Mesodermal cell (in vitro differentiated cells): ENCODE results near the gene LGALS8.

Experiments
- H3K27ac ChIP-seq: 2 replicates; pipeline ENCODE4 v1.7.0; 2013; ENCODE audit warnings: mild to moderate bottlenecking, low read depth, low read length, moderate library complexity; ENCODE audit not compliant: severe bottlenecking
- H3K36me3 ChIP-seq: 2 replicates; pipeline ENCODE4 v1.7.1; 2013; ENCODE audit warnings: mild to moderate bottlenecking, low read length, moderate library complexity; ENCODE audit not compliant: control insufficient read depth, insufficient read depth
- H3K4me1 ChIP-seq: one replicate; pipeline ENCODE4 v1.7.1; 2013; ENCODE audit warnings: mild to moderate bottlenecking, low read length; ENCODE audit not compliant: insufficient read depth, control insufficient read depth, poor library complexity, severe bottlenecking
- H3K4me3 ChIP-seq: 2 replicates; pipeline ENCODE4 v1.7.0; 2013; ENCODE audit warnings: low read length, control low read depth, mild to moderate bottlenecking; ENCODE audit not compliant: insufficient read depth, poor library complexity, severe bottlenecking; ENCODE audit errors: extremely low read depth
- H3K9me3 ChIP-seq: 2 replicates; pipeline ENCODE4 v1.7.1; 2013; ENCODE audit warnings: mild to moderate bottlenecking, low read length, moderate library complexity; ENCODE audit not compliant: control insufficient read depth
- WGBS, 2 experiments: methylation state at CpG; one replicate each; pipeline ENCODE4 v1.1.5; 2013; ENCODE audit warnings: missing lambda C conversion rate in 2 of 2; ENCODE audit not compliant: insufficient coverage in 2 of 2; 5-methylcytosine and 5-hydroxymethylcytosine counted together

LGALS8 gene

DNA sequence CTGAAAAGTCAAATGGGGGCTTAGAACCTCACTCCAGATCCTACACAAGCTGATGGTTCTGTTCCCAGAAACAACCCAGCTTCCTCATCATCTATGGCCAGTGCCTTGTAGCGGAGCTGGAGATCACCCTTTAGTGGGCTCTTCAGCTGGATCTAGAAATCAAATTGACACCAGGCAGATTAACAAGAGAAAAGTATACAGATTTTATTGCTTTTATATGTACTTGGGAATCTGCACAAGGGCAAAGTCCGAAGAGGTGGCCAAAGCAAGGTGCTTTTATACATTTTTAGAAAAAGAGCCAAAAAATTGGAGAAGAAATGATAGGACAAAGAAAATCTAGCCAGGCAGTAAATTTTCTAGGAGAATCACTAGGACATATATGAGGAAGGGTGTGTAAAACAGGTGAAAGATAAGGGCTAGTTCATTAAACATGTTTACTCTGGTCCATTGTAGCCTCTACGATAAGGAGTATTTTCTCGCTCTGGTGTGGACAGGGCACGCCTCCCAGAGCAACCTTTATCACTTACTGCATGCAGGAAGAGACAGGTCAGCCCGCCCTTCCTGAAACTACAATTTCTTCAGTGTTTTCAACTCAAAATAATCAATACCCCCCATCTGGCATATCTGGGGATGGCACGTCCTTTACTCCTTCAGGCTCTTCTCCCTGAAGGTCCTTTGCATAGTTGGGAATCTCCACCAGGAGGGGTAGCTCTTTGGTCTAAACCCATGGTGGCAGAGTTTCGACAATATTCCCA, 14.0 kb upstream of the LGALS8 start:
- Histone ChIP-seq H3K9me3 (no peaks in the 10 kb centered on the region), H3K36me3 (no peaks in the 10 kb centered on the region), H3K4me3 (no peak overlapping the region), H3K27ac (no peak overlapping the region), H3K4me1 (no peaks in the 10 kb centered on the region)
- 86 to 90% methylated on average over 6 of the region's 8 CpGs for WGBS, 2 experiments

DNA sequence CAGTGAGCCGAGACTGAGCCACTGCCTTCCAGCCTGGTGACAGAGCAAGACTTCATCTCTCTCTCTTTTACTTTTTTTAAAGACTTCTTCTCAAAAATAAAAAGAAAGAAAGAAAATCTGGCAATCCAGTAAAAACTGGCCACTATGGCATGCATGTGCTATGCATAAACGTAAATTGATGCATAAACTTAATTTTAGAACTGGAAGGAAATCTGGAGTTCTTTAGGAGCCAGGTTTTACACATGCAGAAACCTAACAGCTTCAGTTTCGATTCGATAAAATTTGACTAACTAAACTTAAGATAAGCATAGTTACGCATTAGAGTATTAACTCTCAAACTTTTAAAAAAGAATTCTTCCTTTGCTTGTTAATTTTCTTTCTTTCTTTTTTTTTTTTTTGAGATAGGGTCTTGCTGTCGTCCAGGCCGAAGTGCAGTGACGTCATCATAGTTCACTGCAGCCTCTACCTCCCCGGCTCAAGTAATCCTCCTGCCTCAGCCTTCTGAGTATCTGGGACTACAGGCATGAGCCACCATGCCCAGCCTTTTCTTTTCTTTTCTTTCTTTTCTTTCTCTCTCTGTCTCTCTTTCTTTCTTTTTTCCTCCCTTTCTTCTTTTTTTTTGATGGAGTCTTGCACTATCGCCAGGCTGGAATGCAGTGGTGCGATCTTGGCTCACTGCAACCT, 11.9 kb upstream of the LGALS8 start:
- no peaks in the 10 kb centered on the region for H3K4me1 ChIP-seq
- WGBS, 2 experiments = 82 to 89% methylated on average over 7 to 8 of the region's 11 CpGs
- H3K4me3 ChIP-seq = no peak overlapping the region

DNA sequence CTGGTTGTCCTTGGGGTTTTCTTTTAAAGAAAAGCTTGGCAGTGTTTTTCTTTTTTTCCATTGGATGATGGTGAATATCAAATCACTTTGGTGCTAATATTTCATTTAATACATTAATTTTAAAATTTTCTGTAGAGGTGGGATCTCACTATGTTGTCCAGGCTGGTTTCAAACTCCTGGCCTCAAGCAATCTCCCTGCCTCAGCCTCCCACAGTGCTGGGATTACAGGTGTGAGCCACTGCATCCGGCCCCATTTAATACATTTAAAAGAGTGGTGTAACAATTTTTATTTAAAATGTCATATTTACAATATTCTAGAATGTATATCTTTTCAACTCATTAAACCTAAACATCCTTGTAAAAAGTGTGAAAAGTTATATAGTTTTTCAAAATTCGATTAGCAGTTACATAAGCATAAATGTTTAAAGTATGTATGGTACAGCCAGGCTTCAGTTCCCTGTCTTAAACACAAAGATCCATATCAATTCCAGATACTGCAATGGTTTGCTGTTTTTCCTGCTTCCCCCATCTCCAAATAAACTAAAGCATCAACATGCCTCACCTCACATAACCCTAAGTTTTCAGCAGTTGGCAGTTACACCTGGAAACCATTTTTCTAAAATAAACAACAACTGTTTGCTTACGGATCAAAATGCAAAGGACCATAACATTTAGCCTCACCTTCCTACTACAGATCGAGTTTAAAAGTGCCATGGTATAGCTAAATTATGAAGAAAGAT, 8.9 kb upstream of the LGALS8 start:
- Histone ChIP-seq H3K27ac (no peak overlapping the region), H3K9me3 (no peaks in the 10 kb centered on the region), H3K36me3 (no peaks in the 10 kb centered on the region), H3K4me1 (no peaks in the 10 kb centered on the region), H3K4me3 (no peak overlapping the region)
- no CpG with 5 or more reads among the region's 4 CpGs for WGBS, 2 experiments

More for the DNA sequence above, 11.9 kb upstream of the LGALS8 start:
- no peaks in the 10 kb centered on the region for H3K9me3 ChIP-seq
- H3K36me3 ChIP-seq = no peaks in the 10 kb centered on the region
- H3K27ac ChIP-seq = no peak overlapping the region

DNA sequence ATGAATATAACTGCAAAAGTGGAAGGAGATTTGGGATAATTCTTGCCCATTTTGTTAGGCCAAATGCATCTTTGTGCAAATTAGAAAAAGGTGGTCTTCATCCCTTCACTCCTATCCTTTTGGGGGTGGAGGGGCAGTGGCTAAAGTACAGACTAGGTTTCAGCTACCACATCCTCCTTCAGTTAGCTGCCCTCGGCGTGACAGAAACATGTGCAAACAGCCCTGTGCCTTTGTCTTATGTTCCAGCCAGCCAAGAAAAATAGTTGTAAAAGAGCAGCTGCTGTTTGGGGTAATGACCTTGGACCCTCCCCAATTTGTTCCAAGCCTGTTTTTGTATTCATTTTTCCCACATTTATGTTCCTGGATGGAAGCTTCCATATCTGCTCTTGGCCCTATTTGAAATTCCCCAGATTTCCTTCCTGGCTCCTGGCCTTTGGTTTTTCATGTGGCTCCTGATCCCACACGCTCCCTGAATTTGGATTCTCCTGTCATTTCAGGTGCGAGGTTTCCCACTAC, 8.3 kb upstream of the LGALS8 start:
- no peaks in the 10 kb centered on the region for H3K4me1 ChIP-seq
- no peaks in the 10 kb centered on the region for H3K36me3 ChIP-seq
- H3K27ac ChIP-seq = no peak overlapping the region
- no peaks in the 10 kb centered on the region for H3K9me3 ChIP-seq
- WGBS, 2 experiments = 94 to 100% methylated on average over 2 of the region's 4 CpGs
- no peak overlapping the region for H3K4me3 ChIP-seq

DNA sequence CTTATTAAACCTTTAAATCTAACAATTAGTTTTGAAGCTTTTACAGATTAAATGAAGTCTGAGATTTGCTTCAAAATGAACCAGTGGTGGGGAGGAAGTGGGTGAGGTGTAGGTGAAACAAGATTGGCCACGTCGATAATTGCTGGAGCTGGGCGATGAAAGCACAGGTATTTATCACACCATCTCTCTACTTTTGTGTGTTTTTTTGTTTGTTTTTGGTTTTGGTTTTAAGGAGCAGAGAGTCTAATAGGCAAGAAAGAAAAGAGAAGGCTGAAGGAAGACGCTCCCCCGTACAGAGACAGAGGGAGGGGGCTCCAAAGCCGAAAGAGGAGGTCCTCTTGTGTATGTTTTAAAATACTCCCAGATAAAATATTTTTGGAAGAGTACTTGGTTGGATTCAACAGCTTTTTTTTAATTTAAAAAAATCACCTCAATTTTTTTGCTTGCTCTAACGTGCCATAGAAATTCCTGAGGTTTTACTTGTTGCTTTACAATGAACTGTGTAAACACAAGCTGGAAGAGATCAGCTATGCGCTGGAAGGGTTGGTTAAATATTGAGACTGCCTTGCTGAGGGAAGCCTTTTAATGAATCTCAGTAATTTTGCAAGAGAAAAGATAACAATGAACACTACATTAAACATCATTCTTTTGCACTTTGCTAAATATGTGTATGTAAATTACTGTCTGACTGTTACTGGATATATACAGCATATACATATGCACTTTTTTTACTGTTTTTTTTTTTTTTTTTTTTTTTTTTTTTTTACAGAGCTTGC, 6.7 kb upstream of the LGALS8 start:
- H3K36me3 ChIP-seq = no peaks in the 10 kb centered on the region
- no peaks in the 10 kb centered on the region for H3K9me3 ChIP-seq
- no peak overlapping the region for H3K27ac ChIP-seq
- WGBS, 2 experiments = 50 to 80% methylated on average over 1 of the region's 8 CpGs
- no peak overlapping the region for H3K4me3 ChIP-seq
- no peaks in the 10 kb centered on the region for H3K4me1 ChIP-seq

DNA sequence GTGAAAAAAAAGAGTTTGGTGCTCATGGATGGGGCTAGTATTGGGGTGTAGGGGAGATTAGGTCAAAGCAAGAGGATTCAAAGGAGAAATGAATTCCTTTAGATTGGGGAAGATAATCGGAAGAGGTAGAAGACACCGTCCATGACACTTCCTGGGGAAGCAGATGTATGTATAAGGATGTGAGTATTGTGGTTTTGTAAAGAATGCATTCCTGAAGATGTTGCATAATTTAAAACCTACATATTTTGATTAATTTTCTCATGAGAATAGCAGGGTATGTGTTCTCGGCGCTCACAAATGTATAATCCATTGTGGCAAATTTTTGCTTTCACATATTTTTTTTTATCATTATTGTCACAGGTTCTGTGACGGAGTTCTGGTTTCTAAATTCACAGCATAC, 5.5 kb upstream of the LGALS8 start:
- 93 to 100% methylated on average over 2 to 4 of the region's 5 CpGs for WGBS, 2 experiments
- no peak overlapping the region for H3K27ac ChIP-seq
- no peaks in the 10 kb centered on the region for H3K36me3 ChIP-seq
- no peak overlapping the region for H3K4me3 ChIP-seq
- no peaks in the 10 kb centered on the region for H3K4me1 ChIP-seq
- no peaks in the 10 kb centered on the region for H3K9me3 ChIP-seq

DNA sequence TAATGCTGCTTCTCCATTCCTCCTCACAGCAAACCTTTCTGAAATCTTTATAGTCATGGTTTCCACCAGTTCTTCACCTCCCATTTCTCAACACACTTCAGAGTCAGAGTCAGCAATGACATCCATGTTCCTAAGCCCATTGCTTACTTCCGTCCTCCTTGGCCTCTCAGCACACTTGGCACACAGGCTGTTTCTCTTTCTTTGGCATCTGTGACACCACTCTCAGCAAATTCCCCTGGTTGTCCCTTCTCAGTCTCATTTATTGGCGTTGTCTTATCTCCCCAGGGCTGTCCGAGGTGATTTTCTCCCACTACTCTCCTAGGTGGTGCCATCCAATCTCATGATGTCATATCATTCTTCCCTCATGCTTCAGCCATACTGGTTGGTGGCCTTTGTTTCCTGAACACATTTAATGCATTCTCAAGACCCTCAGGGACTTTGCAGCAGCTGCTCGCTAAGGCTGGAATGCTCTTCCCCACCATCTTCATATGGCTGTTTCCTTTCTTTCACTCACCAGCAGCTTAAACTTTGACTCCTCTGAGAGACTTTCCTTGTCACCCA, 3.3 kb upstream of the LGALS8 start:
- no peaks in the 10 kb centered on the region for H3K36me3 ChIP-seq
- H3K27ac ChIP-seq = no peak overlapping the region
- H3K4me1 ChIP-seq = no peaks in the 10 kb centered on the region
- H3K9me3 ChIP-seq = no peaks in the 10 kb centered on the region
- no peak overlapping the region for H3K4me3 ChIP-seq
- 92 to 93% methylated on average over 4 of the region's 4 CpGs for WGBS, 2 experiments

DNA sequence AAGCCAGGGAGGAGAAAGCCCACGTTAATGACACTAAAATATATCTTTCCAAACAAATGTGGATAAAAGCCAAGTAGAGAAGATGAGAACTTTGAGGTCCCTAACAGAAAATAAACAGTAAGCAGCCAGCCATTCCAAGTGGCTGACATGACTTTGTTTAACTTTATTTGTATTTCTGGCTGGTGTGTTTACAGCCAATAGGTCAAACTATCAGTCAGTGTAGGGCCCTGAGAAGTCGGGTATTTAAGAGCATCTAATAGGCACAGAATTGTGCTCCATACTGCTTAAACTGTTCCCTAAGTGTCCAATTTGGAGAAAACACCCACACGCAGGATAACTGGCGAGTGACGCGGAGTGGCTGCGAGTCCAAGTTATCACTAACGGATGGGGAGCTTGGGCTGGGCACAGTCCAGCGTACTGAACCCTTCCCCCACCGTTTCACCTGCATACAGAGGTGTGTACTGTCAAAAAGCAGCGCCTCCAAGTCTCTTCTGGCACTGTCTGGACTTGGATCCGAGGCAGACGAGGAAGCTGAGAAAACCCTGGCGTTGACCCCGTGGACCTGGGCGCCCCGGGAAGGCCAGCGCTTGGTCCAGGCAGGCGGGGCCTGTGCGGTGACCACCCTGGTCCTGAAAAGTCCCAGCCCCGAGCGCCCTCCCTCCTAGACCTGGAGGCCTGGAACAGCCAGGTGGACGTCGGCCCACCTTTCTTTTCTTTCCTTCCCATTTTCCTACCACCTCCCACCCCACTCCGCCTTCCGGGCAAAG, 662 bp upstream of the LGALS8 start:
- peaks cover 4% of the 10 kb centered on the region for H3K4me1 ChIP-seq
- no peak overlapping the region for H3K27ac ChIP-seq
- peak overlapping the region; percentile 73 for H3K4me3 ChIP-seq
- WGBS, 2 experiments = 89 to 93% methylated on average over 19 to 25 of the region's 26 CpGs
- no peaks in the 10 kb centered on the region for H3K9me3 ChIP-seq
- peaks cover 11% of the 10 kb centered on the region for H3K36me3 ChIP-seq

DNA sequence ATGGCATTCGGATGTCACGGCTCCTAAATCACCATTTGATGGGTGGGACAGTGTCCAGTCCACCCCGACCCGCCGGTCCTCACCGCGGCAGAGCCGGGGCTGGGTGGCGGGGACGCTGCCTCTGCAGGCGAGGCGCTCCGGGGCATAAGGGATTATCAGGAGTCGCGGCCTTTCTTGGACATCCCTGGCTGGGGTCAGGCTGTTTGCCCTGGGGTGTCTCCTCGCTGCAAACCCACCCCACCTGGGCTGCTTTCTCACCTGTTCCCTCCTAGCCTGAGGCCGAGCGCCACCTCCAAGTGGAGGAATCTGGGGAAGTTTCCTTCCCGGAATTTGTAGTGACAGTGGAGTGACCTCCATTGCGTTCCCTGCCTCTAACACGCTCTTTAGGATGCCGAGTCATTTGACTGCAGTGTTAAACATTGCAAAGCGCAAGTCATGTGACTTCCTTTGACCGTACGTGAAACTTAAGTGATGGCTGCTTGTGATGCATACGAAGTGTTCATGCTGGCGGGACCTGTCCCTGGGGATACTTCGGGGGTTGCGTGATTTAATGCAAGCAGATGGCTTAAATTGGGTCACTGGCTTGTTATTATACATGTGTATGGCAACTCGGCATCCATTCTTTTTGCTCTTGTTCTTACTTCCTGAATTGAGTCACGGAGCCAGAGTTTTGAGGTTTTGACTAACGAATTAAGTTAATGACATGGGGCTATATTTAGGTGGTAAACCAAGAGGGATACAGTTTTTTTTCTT, 536 bp downstream of the LGALS8 start:
- Histone ChIP-seq H3K4me1 (peaks cover 4% of the 10 kb centered on the region), H3K27ac (no peak overlapping the region), H3K36me3 (peaks cover 11% of the 10 kb centered on the region), H3K9me3 (no peaks in the 10 kb centered on the region), H3K4me3 (peak overlapping the region; percentile 73)
- WGBS, 2 experiments = 3 to 4% methylated on average over 25 to 28 of the region's 32 CpGs
